GM18499 (cell line): ENCODE measurements around the gene BNC2.

Experiments
- ATAC-seq: cut with Tn5 transposase; IDR thresholded peaks from one replicate; pipeline ENCODE4 v1.9.1; 2021; ENCODE audit warnings: moderate number of reproducible peaks; ENCODE audit not compliant: insufficient read depth, unreplicated experiment

Gene BNC2

GRCh38 chr9:16653491-16654399 lies 216.7 kb downstream of the BNC2 start:
- no peak for ATAC-seq

GRCh38 chr9:16652582-16652981 lies 217.9 kb downstream of the BNC2 start:
- ATAC-seq: no peak

GRCh38 chr9:16651446-16651964 lies 219.0 kb downstream of the BNC2 start:
- ATAC-seq: no peak

DNA sequence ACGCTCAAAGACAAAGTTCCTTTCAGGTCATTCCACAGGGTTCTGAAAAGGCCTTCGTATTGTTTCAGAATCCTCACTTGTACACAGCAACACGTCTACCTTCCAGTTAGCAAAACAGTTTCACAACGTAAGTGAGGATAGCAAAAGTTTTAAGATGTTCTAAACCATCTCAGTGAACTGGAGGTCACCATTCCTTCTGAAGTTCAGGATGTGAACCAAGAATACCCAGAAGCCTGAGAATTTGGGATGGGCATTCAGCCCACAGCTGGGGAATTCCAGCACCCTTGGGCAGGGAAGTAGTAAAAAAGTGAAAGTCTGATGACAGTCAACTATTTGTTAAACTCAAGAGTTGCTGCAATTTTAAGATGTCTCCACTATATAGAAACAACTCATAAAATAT lies 224.5 kb downstream of the BNC2 start:
- no peak for ATAC-seq

GRCh38 chr9:16642421-16643109 lies 227.9 kb downstream of the BNC2 start:
- ATAC-seq: no peak

DNA sequence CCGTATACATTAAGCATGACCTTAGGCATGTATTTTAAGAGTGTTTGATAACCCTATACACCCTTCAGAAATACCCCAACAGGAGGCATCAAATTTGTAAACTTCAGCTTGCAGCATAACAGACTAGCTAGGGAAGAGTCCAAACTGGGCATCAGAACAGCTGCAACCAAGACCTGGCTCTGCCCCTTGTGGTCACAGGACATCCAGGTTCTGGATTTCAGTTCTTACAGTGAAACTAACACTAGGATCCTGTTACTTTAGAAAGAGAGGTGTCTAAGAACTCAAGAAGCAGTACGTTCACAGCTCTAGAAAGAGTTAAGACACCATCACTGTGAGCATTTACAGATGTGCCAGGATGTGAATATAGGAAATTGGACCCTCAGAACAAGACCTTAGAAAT lies 229.8 kb downstream of the BNC2 start:
- no peak for ATAC-seq

GRCh38 chr9:16639644-16640043 lies 230.8 kb downstream of the BNC2 start:
- ATAC-seq: no peak

GRCh38 chr9:16637911-16638310 lies 232.6 kb downstream of the BNC2 start:
- no peak for ATAC-seq

DNA sequence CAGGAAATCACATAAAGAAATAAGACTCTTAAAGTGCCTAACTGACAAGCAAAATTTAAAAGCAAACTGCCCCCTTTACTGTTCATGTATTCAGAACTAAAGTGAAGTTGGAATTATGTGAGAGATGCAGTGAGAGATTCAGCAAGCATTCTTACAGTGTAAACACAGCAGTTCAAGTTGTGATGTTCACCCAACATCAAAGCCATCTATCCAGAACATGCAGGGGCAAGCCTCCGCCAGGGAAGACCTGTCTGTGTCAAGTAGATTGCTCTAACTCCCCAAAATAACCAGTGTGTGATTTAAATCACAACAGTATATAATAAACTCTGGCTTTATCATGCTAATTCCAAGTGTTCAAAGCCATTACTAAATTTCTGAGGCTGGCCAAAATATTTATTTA lies 233.3 kb downstream of the BNC2 start:
- no peak for ATAC-seq

- no peak for ATAC-seq
Observed at GRCh38 chr9:16633794-16634193, 236.7 kb downstream of the BNC2 start.

GRCh38 chr9:16628413-16628812 lies 242.1 kb downstream of the BNC2 start:
- ATAC-seq: no peak

DNA sequence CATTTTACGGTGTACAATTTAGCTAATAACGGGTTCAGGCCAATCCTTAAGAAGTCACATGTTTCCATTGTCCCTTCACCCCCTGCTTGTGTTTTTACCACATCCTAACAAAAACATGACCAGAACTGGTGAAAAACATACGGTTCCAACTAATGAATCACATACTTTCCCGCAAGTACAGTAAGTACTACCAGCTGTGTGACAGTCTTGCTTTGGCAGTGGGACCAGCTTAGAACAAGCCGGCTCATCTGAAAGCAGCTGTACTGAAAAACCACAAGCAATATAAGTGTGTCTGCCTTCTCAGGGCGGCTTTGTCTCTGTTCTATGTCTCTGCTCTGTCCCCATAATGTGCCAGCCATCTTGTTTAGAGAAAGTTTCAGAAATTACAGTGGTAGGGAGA lies 242.5 kb downstream of the BNC2 start:
- no peak for ATAC-seq

- ATAC-seq: no peak
Observed at GRCh38 chr9:16627521-16627920, 242.9 kb downstream of the BNC2 start.

- no peak for ATAC-seq
Observed at GRCh38 chr9:16626577-16627130, 243.8 kb downstream of the BNC2 start.

GRCh38 chr9:16625811-16626210 lies 244.7 kb downstream of the BNC2 start:
- ATAC-seq: no peak

DNA sequence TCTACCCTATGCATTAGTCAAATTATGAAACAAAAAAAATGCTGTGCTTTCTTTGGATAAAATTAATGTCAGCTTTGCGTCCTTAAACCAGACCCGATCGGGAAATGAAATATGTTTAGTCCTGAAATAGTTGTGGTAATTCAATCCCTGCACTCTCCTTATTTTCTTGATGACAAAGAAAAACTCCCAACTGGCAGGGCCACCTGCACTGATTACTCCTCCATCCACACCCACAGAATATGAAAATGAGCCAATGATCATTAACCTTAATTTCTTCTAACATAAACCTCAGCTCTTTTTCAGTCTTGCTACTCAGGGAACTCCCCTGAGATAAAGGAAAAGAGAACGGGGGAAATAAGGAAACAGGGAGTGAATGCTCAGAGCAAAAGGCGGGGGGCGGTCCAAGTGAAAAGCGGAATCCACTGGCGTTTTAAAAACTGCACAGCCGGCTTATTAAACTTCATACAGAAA lies 245.3 kb downstream of the BNC2 start:
- ATAC-seq: no peak

GRCh38 chr9:16624744-16625117 lies 245.7 kb downstream of the BNC2 start:
- ATAC-seq: no peak

DNA sequence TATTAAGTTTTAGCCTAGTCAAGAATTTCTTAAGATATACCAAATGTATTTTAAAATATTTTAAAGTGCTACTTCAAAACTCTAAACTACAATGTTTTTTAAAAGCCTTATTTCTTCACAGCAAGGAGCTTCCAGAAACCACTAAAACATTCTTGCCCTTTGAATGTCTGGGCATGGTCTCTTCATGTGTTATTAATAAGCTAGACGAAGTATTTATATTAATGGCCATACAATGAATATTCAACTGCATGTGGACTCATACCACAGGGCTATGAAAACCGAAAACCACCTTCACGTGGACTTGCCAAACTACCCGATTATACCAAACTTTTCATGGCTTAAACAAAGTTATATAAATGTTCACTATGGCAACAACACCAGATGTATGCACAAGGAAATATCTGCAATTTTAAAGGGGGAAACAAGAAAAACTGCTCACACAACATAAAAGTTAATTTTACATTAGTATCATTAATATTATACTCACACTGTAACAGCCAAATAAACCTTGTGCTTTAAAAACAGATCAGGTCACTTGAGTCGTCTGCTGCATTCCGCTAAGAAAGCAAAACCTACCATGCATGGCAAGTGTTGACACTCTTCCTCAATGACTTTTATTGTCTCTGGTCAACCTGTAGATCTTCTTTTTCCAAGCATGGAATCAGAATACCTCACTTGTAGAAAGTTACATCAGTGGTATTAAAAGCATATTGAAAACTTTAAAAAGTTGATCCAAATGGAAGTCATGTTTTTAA lies 246.3 kb downstream of the BNC2 start:
- ATAC-seq: no peak

DNA sequence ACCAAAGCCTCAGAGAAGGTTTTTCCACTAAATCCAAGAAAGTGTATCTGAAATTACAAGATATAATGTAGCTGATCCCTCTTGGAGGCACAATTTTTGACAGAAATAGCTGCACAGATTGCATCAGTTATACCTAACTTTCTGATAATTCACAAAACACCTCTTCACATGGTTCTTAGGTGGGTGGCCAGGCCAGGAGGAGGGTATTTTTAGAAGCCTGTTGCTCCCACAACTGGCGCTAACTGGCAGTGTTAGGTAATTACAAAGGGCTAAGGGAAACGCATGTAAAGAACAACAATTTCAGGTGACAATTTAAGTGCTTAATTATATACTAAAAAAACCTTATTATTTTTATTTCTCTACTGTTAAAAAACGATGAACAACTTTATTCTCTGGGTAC lies 247.9 kb downstream of the BNC2 start:
- no peak for ATAC-seq

GRCh38 chr9:16619914-16620520 lies 250.5 kb downstream of the BNC2 start:
- no peak for ATAC-seq
